Liver (tissue), 9 donors: Measurements from ENCODE around the gene PIP5K1C. TPM values are rescaled to one million over a fixed set of nuclear protein-coding genes. Genes with fewer than 3 reads are reported as not detected.

Experiments used
- DNase-seq: peaks from one replicate; pipeline ENCODE4 v3.0.0-alpha.2; 2017; ENCODE audit warnings: low spot score
- H3K27ac ChIP-seq, 2 donors: one replicate each; pipeline ENCODE4 v1.7.0; 2013; ENCODE audit warnings: inconsistent platforms in 2 of 2, low read length in 2 of 2, control low read depth in 1 of 2, low read depth in 1 of 2, mild to moderate bottlenecking in 1 of 2
- H3K27me3 ChIP-seq, 4 donors: one replicate each; pipeline versions ENCODE4 v1.6.1 to v1.7.0; 2013; ENCODE audit warnings: low read length in 3 of 4, inconsistent platforms in 1 of 4, mild to moderate bottlenecking in 1 of 4, moderate library complexity in 1 of 4; ENCODE audit not compliant: control insufficient read depth in 4 of 4, insufficient read depth in 4 of 4
- H3K36me3 ChIP-seq, 4 donors: one replicate each; pipeline versions ENCODE4 v1.6.1 to v1.7.0; 2013; ENCODE audit warnings: low read length in 3 of 4, mild to moderate bottlenecking in 3 of 4, low read depth in 1 of 4, moderate library complexity in 1 of 4; ENCODE audit not compliant: control insufficient read depth in 4 of 4, insufficient read depth in 3 of 4
- H3K4me1 ChIP-seq, 4 donors: one replicate each; pipeline versions ENCODE4 v1.6.1 to v1.7.0; 2013; ENCODE audit warnings: low read length in 3 of 4, mild to moderate bottlenecking in 3 of 4, moderate library complexity in 1 of 4; ENCODE audit not compliant: control insufficient read depth in 4 of 4, insufficient read depth in 4 of 4
- H3K4me3 ChIP-seq, 3 donors: one replicate each; pipeline versions ENCODE4 v1.6.1 to v1.7.0; 2013; ENCODE audit warnings: low read length in 3 of 3, control low read depth in 1 of 3, low read depth in 1 of 3, mild to moderate bottlenecking in 1 of 3
- H3K9ac ChIP-seq, 2 donors: one replicate each; pipeline ENCODE4 v1.7.0; 2013; ENCODE audit warnings: low read length in 2 of 2, mild to moderate bottlenecking in 2 of 2, moderate library complexity in 2 of 2, control low read depth in 1 of 2, low read depth in 1 of 2
- H3K9me3 ChIP-seq, 4 donors: one replicate each; pipeline versions ENCODE4 v1.6.1 to v1.7.0; 2013; ENCODE audit warnings: low read length in 3 of 4; ENCODE audit not compliant: control insufficient read depth in 4 of 4
- EGR1 ChIP-seq, 2 donors: IDR thresholded peaks; 2 replicates each; pipeline ENCODE4 v1.6.1; 2016 to 2018; ENCODE audit warnings: antibody characterized with exemption in 2 of 2, low read depth in 2 of 2
- FOXA1 ChIP-seq: IDR thresholded peaks from 2 replicates; pipeline ENCODE4 v1.6.1; 2016; ENCODE audit warnings: antibody characterized with exemption
- FOXA2 ChIP-seq: IDR thresholded peaks from 2 replicates; pipeline ENCODE4 v1.6.1; 2016; ENCODE audit warnings: antibody characterized with exemption
- GABPA ChIP-seq, 2 donors: IDR thresholded peaks in 1 of 2; conservative IDR thresholded peaks in 1 of 2; 2 replicates each; pipeline ENCODE4 v1.6.1; 2016; ENCODE audit warnings: antibody characterized with exemption in 2 of 2, mild to moderate bottlenecking in 1 of 2, moderate library complexity in 1 of 2
- HNF4A ChIP-seq, 2 donors: conservative IDR thresholded peaks; 2 replicates each; pipeline ENCODE4 v1.6.1; 2016; ENCODE audit warnings: antibody characterized with exemption in 2 of 2, mild to moderate bottlenecking in 2 of 2
- HNF4G ChIP-seq: IDR thresholded peaks from 2 replicates; pipeline ENCODE4 v1.6.1; 2016; ENCODE audit warnings: antibody characterized with exemption
- NR2F2 ChIP-seq: IDR thresholded peaks from 2 replicates; pipeline ENCODE4 v1.6.1; 2016; ENCODE audit warnings: antibody characterized with exemption
- RAD21 ChIP-seq, 2 donors: IDR thresholded peaks; 2 replicates each; pipeline ENCODE4 v1.6.1; 2016; ENCODE audit warnings: antibody characterized with exemption in 2 of 2, mild to moderate bottlenecking in 2 of 2
- RXRA ChIP-seq, 2 donors: IDR thresholded peaks; 2 replicates each; pipeline ENCODE4 v1.6.1; 2017 to 2018; ENCODE audit warnings: antibody characterized with exemption in 2 of 2, mild to moderate bottlenecking in 1 of 2
- SP1 ChIP-seq: IDR thresholded peaks from 2 replicates; pipeline ENCODE4 v1.6.1; 2018; ENCODE audit warnings: antibody characterized with exemption, mild to moderate bottlenecking
- TAF1 ChIP-seq: conservative IDR thresholded peaks from 2 replicates; pipeline ENCODE4 v1.6.1; 2016; ENCODE audit warnings: antibody characterized with exemption, mild to moderate bottlenecking
- YY1 ChIP-seq: IDR thresholded peaks from 2 replicates; pipeline ENCODE4 v1.6.1; 2016; ENCODE audit warnings: antibody characterized with exemption, mild to moderate bottlenecking
- WGBS: extraction: QIAGEN DNeasy Blood & Tissue Kit; methylation state at CpG from one replicate; pipeline ENCODE4 v1.1.7; 2013; 5-methylcytosine and 5-hydroxymethylcytosine counted together
- polyA plus RNA-seq, 2 donors: library from polyadenylated mRNA; stranded (reverse) in 1 of 2; unstranded in 1 of 2; fragments of 200-250 nt in 1 of 2; fragments of >200 nt in 1 of 2; fragmentation: Nextera tagmentation in 1 of 2; extraction: Ambion mirVana in 1 of 2; gene quantifications; one replicate each; pipeline versions ENCODE4 v1.2.1 to v1.2.3, GENCODE V29; 2013 to 2015
- total RNA-seq, 2 donors: library from RNA; depleted of rRNA; stranded (reverse); fragments of >200 nt; gene quantifications; one replicate each; pipeline ENCODE4 v1.2.3, GENCODE V29; 2014
- TF ChIP-seq, protein P1 (sequence below): IDR thresholded peaks from 2 replicates; pipeline ENCODE4 v1.6.1; 2016; ENCODE audit warnings: antibody characterized with exemption
- TF ChIP-seq, protein P2 (sequence below): IDR thresholded peaks from 2 replicates; pipeline ENCODE4 v1.6.1; 2016; ENCODE audit warnings: antibody characterized with exemption, mild to moderate bottlenecking
- TF ChIP-seq, protein P3 (sequence below): IDR thresholded peaks from 2 replicates; pipeline ENCODE4 v1.6.1; 2016; ENCODE audit warnings: antibody characterized with exemption
- TF ChIP-seq, protein P4 (sequence below): IDR thresholded peaks from 2 replicates; pipeline ENCODE4 v1.6.1; 2016; ENCODE audit warnings: antibody characterized with exemption
- TF ChIP-seq, protein P5 (sequence below): fragments of 150-350 bp; IDR thresholded peaks from 2 replicates; pipeline ENCODE4 v1.5.1; 2017; ENCODE audit warnings: improper control_type of control experiment, low read depth, low read length; ENCODE audit not compliant: missing input control
- donor health status: healthy.
- donor health status: healthy.
- donor health status: healthy.
- donor health status: healthy.
- donor health status: healthy.

The PIP5K1C gene
- total and polyA plus RNA-seq, 4 donors = 1.8 to 7.4 (median 6.0) TPM

DNA sequence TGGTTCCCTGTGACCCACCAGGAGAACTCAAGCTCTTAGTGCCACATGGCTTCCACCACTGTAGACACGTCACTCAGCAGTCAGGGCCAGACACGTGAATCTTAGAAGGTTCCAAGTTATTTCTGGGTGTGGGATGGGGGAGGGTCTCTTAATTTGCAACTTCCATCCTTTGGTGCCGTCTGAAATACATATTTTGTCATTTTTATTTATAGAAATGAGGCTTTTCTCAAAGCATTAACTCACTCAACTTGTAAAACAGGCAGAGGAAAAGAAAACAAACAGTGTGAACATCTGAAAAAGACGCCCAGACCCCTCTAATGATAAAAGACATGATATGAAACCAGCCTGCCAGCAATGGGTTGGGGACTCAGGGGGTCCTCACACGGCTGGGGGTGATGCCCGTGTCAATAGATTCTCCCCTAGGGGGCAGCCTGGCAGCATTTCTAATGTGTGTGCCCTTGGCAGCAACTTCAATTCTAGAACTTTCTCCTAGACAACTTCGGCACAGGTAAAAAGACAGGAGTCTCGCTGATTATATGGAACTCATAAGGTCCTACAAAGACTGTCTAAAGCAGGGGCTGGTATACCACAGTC is 15.4 kb downstream of the PIP5K1C start:
- peaks cover 4 to 15% (median 8%) of the 10 kb centered on the region in 4 donors for H3K4me1 ChIP-seq
- H3K36me3 ChIP-seq = no peaks in the 10 kb centered on the region
- no peaks in the 10 kb centered on the region for H3K27me3 ChIP-seq
- peaks cover 0 to 3% (median 0%) of the 10 kb centered on the region in 4 donors for H3K9me3 ChIP-seq
- no peak overlapping the region for H3K27ac ChIP-seq
- H3K4me3 ChIP-seq = no peak overlapping the region
- H3K9ac ChIP-seq = no peak overlapping the region
- 86% methylated on average over 8 of the region's 8 CpGs for WGBS
- DNase-seq = no peak
- TF ChIP-seq NR2F2 (no peak), HNF4A (conservative IDR thresholded peaks at IDR 0.05) (no peak), SP1 (no peak), TAF1 (no peak), RAD21 (IDR thresholded peaks at IDR 0.05) (no peak), RXRA (IDR thresholded peaks at IDR 0.05) (no peak), FOXA1 (no peak), GABPA (IDR thresholded peaks at IDR 0.05 in 1 of 2, conservative IDR thresholded peaks at IDR 0.05 in 1 of 2) (no peak), EGR1 (IDR thresholded peaks at IDR 0.05; ENCODE audit: low read depth in 2 of 2) (no peak), YY1 (no peak), HNF4G (no peak), FOXA2 (no peak)
- TF ChIP-seq, protein P1, sequence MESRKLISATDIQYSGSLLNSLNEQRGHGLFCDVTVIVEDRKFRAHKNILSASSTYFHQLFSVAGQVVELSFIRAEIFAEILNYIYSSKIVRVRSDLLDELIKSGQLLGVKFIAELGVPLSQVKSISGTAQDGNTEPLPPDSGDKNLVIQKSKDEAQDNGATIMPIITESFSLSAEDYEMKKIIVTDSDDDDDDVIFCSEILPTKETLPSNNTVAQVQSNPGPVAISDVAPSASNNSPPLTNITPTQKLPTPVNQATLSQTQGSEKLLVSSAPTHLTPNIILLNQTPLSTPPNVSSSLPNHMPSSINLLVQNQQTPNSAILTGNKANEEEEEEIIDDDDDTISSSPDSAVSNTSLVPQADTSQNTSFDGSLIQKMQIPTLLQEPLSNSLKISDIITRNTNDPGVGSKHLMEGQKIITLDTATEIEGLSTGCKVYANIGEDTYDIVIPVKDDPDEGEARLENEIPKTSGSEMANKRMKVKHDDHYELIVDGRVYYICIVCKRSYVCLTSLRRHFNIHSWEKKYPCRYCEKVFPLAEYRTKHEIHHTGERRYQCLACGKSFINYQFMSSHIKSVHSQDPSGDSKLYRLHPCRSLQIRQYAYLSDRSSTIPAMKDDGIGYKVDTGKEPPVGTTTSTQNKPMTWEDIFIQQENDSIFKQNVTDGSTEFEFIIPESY = no peak
- TF ChIP-seq, protein P2, sequence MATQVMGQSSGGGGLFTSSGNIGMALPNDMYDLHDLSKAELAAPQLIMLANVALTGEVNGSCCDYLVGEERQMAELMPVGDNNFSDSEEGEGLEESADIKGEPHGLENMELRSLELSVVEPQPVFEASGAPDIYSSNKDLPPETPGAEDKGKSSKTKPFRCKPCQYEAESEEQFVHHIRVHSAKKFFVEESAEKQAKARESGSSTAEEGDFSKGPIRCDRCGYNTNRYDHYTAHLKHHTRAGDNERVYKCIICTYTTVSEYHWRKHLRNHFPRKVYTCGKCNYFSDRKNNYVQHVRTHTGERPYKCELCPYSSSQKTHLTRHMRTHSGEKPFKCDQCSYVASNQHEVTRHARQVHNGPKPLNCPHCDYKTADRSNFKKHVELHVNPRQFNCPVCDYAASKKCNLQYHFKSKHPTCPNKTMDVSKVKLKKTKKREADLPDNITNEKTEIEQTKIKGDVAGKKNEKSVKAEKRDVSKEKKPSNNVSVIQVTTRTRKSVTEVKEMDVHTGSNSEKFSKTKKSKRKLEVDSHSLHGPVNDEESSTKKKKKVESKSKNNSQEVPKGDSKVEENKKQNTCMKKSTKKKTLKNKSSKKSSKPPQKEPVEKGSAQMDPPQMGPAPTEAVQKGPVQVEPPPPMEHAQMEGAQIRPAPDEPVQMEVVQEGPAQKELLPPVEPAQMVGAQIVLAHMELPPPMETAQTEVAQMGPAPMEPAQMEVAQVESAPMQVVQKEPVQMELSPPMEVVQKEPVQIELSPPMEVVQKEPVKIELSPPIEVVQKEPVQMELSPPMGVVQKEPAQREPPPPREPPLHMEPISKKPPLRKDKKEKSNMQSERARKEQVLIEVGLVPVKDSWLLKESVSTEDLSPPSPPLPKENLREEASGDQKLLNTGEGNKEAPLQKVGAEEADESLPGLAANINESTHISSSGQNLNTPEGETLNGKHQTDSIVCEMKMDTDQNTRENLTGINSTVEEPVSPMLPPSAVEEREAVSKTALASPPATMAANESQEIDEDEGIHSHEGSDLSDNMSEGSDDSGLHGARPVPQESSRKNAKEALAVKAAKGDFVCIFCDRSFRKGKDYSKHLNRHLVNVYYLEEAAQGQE = no peak
- TF ChIP-seq, protein P3, sequence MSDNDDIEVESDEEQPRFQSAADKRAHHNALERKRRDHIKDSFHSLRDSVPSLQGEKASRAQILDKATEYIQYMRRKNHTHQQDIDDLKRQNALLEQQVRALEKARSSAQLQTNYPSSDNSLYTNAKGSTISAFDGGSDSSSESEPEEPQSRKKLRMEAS = no peak
- TF ChIP-seq, protein P4, sequence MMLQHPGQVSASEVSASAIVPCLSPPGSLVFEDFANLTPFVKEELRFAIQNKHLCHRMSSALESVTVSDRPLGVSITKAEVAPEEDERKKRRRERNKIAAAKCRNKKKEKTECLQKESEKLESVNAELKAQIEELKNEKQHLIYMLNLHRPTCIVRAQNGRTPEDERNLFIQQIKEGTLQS = no peak

DNA sequence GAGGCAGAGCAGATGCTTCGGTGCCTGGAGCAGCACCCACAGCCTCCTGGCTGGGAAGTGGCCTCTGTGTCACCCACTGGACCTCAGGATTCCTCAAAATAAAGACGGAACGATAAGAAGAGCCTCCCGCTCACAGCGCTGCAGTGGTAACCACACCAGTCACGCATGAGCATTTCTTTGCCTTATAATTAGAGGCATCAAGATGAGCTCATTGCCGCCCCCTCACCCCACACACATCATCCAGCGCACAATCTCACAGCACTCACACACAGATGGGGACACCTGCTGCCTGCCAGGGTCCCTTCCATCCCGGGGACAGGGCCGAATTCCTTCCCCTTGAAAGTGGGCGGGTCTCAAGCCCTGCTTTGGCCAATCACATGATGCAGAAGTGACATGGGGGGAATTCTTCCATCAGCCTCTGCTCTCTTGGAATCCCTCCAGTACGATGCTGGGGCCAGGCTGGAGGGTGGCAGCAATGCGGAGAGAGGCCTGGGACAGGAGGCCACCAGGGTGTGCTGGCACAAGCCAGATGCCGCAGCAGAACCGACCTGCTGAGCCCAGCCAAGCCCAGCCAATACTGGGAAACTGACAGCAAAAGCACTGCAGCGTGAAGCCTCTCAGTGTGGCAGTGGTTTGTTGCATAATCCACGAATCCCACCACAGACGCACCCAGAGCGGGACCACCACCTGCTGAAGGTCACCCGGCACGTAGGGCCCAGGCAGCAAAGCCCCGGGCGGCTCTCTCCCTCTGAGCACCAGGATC is 16.0 kb downstream of the PIP5K1C start:
- WGBS = 91% methylated on average over 23 of the region's 23 CpGs
- no peak overlapping the region for H3K9ac ChIP-seq
- no peak overlapping the region for H3K27ac ChIP-seq
- no peak for TF ChIP-seq RXRA (IDR thresholded peaks at IDR 0.05)
- TF ChIP-seq, protein P4 = no peak
- TF ChIP-seq, protein P5, sequence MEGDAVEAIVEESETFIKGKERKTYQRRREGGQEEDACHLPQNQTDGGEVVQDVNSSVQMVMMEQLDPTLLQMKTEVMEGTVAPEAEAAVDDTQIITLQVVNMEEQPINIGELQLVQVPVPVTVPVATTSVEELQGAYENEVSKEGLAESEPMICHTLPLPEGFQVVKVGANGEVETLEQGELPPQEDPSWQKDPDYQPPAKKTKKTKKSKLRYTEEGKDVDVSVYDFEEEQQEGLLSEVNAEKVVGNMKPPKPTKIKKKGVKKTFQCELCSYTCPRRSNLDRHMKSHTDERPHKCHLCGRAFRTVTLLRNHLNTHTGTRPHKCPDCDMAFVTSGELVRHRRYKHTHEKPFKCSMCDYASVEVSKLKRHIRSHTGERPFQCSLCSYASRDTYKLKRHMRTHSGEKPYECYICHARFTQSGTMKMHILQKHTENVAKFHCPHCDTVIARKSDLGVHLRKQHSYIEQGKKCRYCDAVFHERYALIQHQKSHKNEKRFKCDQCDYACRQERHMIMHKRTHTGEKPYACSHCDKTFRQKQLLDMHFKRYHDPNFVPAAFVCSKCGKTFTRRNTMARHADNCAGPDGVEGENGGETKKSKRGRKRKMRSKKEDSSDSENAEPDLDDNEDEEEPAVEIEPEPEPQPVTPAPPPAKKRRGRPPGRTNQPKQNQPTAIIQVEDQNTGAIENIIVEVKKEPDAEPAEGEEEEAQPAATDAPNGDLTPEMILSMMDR = no peak
- TF ChIP-seq, protein P1 = no peak
- no peak for TF ChIP-seq EGR1 (IDR thresholded peaks at IDR 0.05; ENCODE audit: low read depth in 2 of 2)
- TF ChIP-seq, protein P3 = no peak

More for the DNA sequence above, 16.0 kb downstream of the PIP5K1C start:
- Histone ChIP-seq H3K36me3 (peaks cover 0 to 2% (median under 1%) of the 10 kb centered on the region in 4 donors), H3K4me1 (peaks cover 4 to 15% (median 8%) of the 10 kb centered on the region in 4 donors), H3K4me3 (no peak overlapping the region), H3K27me3 (no peaks in the 10 kb centered on the region), H3K9me3 (peaks cover 0 to 3% (median 0%) of the 10 kb centered on the region in 4 donors)
- no peak for DNase-seq
